ENCODE results near the gene MLIP.

The MLIP gene

DNA sequence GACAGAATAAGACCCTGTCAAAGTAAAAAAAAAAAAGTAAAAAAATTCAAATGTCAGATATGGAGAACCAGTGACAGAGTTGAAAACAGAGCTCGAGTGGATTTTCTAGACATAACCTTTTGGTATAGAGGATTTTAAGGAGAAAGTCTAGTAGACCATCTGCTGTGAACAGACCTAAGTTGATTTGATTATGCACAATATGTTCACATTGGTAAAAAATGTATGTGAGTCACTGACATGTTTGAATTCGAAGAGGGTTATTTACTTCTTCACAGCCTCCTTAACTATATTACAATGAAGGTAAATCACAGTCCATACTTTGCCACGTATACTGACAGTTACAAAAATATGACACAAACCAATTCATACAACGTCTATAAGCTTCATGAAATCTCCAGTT is 204.4 kb downstream of the MLIP start:
- Histone ChIP-seq H2BK15ac (replicated peaks; ENCODE audit: low read depth) (no peak overlapping the region), H4K5ac (ENCODE audit: low read length) (no peak overlapping the region), H3K27ac (ENCODE audit: low read depth, low read length) (no peak overlapping the region), H3K4me2 (ENCODE audit: low read length) (no peak overlapping the region), H3K79me1 (ENCODE audit: low read length) (no peaks in the 10 kb centered on the region), H3K36me3 (ENCODE audit: control insufficient read depth, insufficient read depth, low read length) (no peaks in the 10 kb centered on the region), H4K8ac (ENCODE audit: low read depth, low read length) (no peak overlapping the region), H2BK120ac (ENCODE audit: low read depth, low read length) (no peak overlapping the region), H3K27me3 (ENCODE audit: insufficient read depth, low read length, poor library complexity) (no peaks in the 10 kb centered on the region), H3K4me3 (ENCODE audit: low read length) (no peak overlapping the region), H3K4me1 (ENCODE audit: control insufficient read depth, low read depth, low read length) (no peaks in the 10 kb centered on the region), H3K79me2 (ENCODE audit: control insufficient read depth, insufficient read depth, low read length) (no peaks in the 10 kb centered on the region), H2AK5ac (ENCODE audit: low read length) (no peak overlapping the region), H3K4ac (ENCODE audit: low read depth, low read length) (no peak overlapping the region), H3K23ac (ENCODE audit: low read length) (no peak overlapping the region), H3K9ac (ENCODE audit: low read length) (no peak overlapping the region), H3K18ac (ENCODE audit: low read length) (no peak overlapping the region), H2BK5ac (ENCODE audit: low read length) (no peak overlapping the region), H3K56ac (ENCODE audit: low read length) (no peak overlapping the region)
- no peak for DNase-seq
- WGBS (ENCODE audit: extremely low coverage, insufficient coverage, low lambda C conversion rate): no CpG with 5 or more reads among the region's 4 CpGs
